HG02852 (cell line): ENCODE data around the gene SMIM41.

Source experiments
- ATAC-seq: cut with Tn5 transposase; IDR thresholded peaks from one replicate; pipeline ENCODE4 v1.9.1; 2021; ENCODE audit warnings: mild to moderate bottlenecking, moderate library complexity; ENCODE audit not compliant: unreplicated experiment

The SMIM41 gene

GRCh38 chr12:52120951-52121823 lies 41.7 kb downstream of the SMIM41 start:
- ATAC-seq, result no peak

GRCh38 chr12:52121824-52122539 lies 42.5 kb downstream of the SMIM41 start:
- no peak for ATAC-seq

GRCh38 chr12:52122540-52122871 lies 43.0 kb downstream of the SMIM41 start:
- ATAC-seq, result no peak

DNA sequence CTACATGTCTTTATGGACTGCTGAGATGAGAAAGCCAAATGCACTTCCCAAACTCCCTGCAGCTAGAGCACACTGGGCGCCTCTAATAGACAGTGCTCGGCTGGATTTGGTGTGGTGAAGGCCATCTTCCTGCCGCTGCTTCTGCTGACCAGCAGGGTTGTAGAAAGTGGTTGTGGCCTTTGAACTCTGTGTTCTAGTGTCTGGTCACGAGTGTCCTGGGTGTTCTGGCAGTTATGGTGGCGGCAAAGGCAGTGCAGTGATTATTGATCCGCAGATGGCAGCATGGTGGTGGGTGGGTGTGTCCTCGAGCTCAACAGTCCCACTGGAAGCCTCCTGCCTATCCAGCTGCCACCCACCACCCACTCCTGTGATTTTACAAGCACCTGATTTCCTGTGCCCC lies 43.4 kb downstream of the SMIM41 start:
- ATAC-seq, result no peak

GRCh38 chr12:52123487-52124186 lies 44.1 kb downstream of the SMIM41 start:
- no peak for ATAC-seq

DNA sequence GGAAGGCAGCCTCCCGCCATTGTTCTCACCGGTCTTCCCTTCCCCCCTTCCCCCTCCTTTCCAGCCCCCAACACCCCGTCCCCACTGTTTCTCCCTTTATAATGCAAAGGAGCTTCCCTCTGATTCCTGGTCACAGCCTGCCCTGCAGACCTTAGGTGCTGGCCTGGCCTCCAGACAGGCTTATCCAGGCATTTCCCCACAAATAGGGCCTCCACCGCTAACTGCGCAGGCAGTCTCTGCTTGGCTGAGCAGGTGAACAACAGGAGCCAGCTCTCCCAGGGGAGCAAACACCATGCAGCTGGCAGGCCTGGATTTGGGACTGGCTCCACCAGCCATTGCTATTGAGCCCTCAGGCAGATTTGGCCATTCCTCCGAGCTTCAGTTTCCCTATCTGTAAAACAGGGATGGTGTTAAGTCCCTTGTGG lies 46.0 kb downstream of the SMIM41 start:
- ATAC-seq, result no peak

- ATAC-seq, result no peak
These were observed 46.6 kb downstream of the SMIM41 start for GRCh38 chr12:52126050-52126604.

DNA sequence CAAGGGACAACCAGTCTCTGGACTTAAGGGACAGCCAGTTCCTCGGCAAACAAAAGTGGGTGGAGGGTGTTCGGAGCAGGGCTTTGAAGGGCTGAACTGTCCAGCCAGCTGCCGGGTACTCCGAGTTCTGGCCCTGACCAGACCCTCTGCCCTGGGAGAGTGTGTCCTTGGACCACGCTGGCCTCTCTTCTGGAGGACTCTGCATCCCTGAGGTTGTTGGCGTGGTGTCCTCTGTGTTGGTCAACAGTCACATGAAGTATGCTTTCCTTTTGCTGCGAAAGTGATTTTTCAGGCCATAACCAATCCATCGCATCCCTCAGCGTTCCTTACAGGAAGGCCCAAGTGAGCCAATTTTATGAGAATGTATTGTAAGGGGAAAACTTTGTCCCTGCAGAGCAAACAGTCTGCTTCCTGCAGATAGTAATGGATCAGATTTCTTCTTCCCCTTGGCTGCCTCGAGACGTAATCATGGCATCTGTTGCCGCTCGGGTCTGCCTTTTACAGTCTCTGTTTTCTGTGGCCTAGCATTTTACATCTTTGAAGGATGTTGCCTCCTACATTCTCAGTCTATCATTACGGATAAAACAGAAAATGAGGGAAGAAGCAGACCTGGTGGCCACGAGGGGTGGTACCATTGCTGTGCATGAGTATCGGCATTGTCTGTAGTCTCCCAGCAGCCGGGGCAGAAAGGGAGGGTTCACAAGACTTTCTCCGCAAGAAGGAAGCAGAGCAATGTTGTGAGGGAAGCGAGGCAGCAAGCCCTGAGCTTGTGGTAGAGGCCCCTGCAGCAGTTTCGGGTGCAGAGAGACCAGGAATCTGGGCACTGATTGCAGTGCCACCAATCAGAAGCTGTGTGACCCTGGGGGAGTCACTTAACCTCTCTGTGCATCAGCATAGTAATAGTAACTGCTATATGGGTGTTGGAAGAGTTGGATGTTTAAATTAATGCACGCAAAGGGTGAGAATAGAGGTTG lies 47.4 kb downstream of the SMIM41 start:
- ATAC-seq, result no peak

DNA sequence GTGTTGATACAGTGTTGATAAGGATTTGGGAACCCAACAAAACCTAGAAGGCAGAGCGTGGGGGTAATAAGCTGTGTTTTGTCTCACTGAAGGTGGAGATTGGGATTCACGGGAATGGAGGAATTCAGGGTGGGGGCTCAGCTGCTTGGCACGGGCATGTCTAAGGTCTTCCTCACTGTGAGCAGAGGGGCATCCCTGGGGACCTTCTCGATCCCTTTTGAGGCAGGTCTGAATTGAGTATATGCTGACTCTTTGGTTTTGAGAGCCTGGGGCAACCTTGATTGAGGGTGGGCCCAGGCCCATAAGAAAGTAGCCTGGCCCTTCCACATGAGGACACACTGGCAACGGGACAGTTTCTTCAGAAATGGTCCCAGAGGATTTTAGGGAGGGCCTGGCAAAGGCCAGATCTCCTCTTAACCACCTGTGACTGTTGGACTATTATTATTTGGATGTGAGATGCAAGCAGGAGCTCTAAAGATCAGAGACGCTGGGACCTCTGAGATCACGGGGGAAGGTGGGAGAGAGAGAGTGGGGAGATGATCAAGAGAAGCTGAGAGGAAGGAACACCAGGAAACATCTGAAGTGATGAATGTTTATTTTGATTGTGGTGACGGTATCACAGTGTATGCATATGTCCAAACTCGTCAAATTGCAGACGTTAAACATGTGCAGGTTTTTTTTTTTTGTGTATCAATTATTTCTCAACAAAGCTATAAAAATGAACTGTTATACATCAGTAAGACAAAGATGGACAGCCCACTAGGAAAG lies 48.4 kb downstream of the SMIM41 start:
- ATAC-seq, result no peak

- ATAC-seq, result no peak
These were observed 51.2 kb downstream of the SMIM41 start for GRCh38 chr12:52130711-52131110.

GRCh38 chr12:52132754-52133161 lies 53.3 kb downstream of the SMIM41 start:
- no peak for ATAC-seq

GRCh38 chr12:52137746-52138145 lies 58.2 kb downstream of the SMIM41 start:
- ATAC-seq, result no peak

- ATAC-seq, result no peak
These were observed 59.6 kb downstream of the SMIM41 start for GRCh38 chr12:52139147-52139546.

DNA sequence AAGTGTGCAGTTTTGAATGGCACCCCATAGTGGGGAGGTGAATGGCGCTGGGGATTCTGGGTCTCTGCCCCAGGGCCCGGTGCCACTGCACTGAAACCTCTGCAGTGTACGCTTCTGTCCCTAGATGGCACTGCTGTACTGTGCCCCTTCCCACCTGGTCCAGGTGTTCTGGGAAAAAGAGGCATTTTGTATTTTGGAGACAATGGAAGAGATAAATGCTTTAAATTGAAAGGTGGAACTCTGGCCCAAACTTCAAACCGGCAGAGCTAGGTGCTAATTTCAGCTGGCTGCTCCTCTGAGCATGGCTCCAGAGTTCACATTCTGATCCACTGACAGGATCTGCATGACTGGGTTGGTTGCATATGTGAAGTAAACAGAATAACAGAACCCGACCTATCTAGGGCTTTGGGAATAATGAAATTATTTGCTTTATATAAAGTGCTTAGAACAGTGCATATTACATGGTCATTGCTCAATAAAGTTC lies 60.1 kb downstream of the SMIM41 start:
- no peak for ATAC-seq

GRCh38 chr12:52141306-52141705 lies 61.8 kb downstream of the SMIM41 start:
- no peak for ATAC-seq

- ATAC-seq, result no peak
These were observed 62.4 kb downstream of the SMIM41 start for GRCh38 chr12:52141875-52142274.

DNA sequence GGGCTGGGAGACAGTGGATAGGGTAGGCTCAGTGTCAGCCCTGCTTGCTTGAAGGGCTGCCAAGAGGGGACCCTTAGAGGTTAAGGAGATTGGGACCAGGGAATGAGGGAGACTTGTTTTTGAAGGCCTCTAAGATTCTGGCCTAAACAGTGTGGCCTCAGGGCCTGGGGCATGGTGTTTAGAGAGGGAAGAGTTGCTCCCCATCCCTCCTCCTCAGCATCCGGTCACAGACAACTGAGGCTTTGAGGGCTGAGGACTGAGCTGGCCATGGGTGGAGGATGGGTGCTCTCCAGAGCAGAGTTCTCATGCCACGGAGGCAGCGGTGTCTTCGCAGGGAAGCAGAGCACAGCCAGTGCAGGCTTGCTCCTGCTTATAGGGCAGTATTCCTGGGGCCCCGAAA lies 62.9 kb downstream of the SMIM41 start:
- no peak for ATAC-seq

DNA sequence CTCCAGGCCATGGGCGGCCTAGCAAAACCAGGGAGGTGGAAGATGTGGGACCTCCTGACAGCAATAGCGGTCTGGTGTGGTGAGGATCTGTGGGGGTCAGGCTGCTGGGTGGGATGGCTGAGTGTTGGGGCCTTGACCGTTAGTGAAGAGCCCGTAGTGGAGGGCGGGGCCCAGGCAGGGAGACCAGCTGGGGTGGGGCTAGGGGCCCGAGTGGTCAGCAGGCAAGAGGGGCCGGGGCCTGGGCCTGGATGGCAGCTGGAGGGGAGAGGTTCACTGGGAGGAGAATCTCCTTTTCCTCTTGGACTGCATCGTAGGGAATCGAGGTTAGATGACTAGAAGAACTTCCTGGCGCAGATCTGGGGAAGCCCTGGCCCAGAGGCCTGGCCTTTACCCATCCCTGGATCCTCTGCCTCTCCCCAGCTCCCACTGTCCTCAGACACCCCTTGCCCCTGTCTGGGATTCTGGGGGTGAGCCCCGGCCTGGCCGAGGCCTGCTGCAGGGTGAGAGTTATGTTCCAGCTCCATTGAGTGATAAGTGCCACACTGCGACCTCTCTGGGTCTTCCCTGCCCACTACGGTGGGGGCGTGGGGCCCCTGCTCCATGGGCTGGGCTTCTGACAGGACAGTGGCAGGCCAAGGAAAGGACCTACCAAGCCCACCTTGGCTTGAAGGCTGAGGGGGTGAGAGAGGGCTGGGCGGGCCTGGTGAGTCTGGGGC lies 65.2 kb downstream of the SMIM41 start:
- no peak for ATAC-seq
